Muscle layer of colon (tissue), 2 donors: ENCODE data around the gene GSG1L.

ENCODE experiments used
- H3K27ac ChIP-seq: one replicate; pipeline ENCODE4 v1.7.0; 2013; ENCODE audit warnings: low read depth, mild to moderate bottlenecking, low read length, moderate library complexity
- H3K27me3 ChIP-seq, 2 donors: one replicate each; pipeline ENCODE4 v1.7.0; 2013; ENCODE audit warnings: low read length in 2 of 2, mild to moderate bottlenecking in 2 of 2; ENCODE audit not compliant: insufficient read depth in 2 of 2, control insufficient read depth in 1 of 2
- H3K36me3 ChIP-seq: one replicate; pipeline ENCODE4 v1.7.0; 2013; ENCODE audit warnings: mild to moderate bottlenecking, low read length; ENCODE audit not compliant: insufficient read depth
- H3K4me1 ChIP-seq: one replicate; pipeline ENCODE4 v1.7.0; 2013; ENCODE audit warnings: mild to moderate bottlenecking, low read length; ENCODE audit not compliant: insufficient read depth
- H3K4me3 ChIP-seq, 2 donors: one replicate each; pipeline ENCODE4 v1.7.0; 2013; ENCODE audit warnings: low read length in 2 of 2, low read depth in 1 of 2, mild to moderate bottlenecking in 1 of 2, moderate library complexity in 1 of 2
- H3K9ac ChIP-seq: one replicate; pipeline ENCODE4 v1.7.0; 2013; ENCODE audit warnings: low read length
- H3K9me3 ChIP-seq: one replicate; pipeline ENCODE4 v1.7.0; 2013; ENCODE audit warnings: mild to moderate bottlenecking, low read length
- donor health status: abdominal sarcoma.
- donor health status: Adenocarcinoma of cecum.

GSG1L gene

DNA sequence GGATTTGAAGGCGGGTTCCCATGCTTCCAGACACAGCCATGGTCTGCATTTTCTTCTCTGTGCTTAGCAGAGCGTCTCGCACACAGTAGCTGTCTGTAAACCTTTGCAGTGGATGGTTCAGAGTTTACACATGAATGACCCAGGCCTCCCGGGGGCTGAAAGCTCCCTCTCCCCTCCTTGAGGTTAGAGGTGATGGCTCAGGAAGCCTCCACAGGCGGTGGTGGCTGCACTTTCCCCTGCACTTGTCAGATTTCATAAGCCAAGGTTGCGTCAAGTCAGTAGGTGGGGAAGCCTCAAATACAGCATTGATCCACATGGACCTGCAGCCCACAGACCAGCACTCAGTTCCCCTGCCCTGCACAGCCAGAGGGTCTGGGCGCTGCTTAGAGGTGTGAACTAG, 301.7 kb downstream of the GSG1L start:
- no peaks in the 10 kb centered on the region for H3K9me3 ChIP-seq

DNA sequence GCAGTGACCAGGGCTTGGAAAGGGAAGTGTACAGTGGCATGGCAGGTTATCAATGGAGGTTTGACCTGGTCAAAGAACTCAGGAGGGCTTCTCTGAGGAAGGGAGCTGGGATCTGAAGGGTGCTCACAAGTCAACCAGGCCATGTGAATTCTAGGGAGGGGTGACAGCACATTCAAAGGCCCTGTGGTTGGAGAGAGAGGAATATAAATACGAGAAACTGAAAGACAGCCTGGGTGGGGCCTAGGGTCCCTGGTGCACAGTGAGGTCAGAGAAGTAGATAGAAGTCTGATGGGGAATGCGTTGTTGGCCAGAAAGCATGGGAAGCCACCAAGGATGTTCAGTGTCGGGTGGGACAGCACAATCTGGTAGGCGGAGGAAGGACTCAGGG, 302.7 kb downstream of the GSG1L start:
- no peaks in the 10 kb centered on the region for H3K27me3 ChIP-seq
- peaks cover 26% of the 10 kb centered on the region for H3K36me3 ChIP-seq
- no peak overlapping the region for H3K27ac ChIP-seq
- no peaks in the 10 kb centered on the region for H3K9me3 ChIP-seq
- no peak overlapping the region for H3K4me3 ChIP-seq
- H3K4me1 ChIP-seq, result no peaks in the 10 kb centered on the region
- H3K9ac ChIP-seq, result no peak overlapping the region

More for the DNA sequence above, 301.7 kb downstream of the GSG1L start:
- Histone ChIP-seq H3K4me1 (no peaks in the 10 kb centered on the region), H3K27me3 (no peaks in the 10 kb centered on the region), H3K36me3 (peaks cover 27% of the 10 kb centered on the region), H3K9ac (no peak overlapping the region), H3K4me3 (no peak overlapping the region), H3K27ac (no peak overlapping the region)

DNA sequence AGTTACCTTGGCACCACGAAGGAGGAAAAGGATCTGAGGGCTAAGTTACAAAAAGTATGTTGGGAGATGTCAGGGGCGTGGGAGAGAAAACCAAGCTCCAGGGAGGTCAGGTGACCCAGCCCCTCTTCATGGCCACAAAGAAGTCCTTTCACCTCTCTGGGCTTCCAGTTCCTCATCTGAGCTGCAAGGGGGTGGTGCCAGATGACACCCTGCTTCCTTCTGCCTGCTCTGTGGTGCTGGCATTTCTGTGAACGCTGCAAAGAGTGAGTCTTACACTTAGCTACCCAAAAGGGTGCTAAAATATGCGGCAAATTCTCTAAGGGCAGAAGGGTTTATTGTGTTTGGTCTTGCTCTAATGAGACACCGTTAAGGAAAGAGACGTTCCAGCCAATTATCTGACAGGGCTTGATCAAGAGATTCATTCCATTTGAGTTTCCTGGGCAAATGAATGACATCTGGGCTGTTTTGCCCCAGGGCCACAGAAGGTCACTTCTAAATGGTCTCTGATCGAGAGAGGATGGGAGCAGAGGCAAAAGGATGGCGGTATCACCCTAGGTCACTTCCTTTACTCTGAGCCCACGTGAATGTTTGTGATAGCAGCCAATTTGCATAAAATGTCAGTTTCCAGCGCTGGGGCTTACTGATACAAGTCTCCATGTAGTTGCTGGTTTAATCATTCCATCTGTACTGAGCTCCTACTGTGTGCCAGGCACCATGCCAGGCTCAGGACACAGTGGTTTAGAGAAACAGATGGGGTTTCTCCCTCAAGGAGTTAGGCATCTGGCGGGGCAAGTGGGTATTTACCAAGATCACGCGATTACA, 303.3 kb downstream of the GSG1L start:
- H3K27me3 ChIP-seq, result no peaks in the 10 kb centered on the region
- no peak overlapping the region for H3K4me3 ChIP-seq
- no peak overlapping the region for H3K27ac ChIP-seq
- H3K9ac ChIP-seq, result no peak overlapping the region
- peaks cover 28% of the 10 kb centered on the region for H3K36me3 ChIP-seq
- no peaks in the 10 kb centered on the region for H3K4me1 ChIP-seq
- H3K9me3 ChIP-seq, result no peaks in the 10 kb centered on the region

DNA sequence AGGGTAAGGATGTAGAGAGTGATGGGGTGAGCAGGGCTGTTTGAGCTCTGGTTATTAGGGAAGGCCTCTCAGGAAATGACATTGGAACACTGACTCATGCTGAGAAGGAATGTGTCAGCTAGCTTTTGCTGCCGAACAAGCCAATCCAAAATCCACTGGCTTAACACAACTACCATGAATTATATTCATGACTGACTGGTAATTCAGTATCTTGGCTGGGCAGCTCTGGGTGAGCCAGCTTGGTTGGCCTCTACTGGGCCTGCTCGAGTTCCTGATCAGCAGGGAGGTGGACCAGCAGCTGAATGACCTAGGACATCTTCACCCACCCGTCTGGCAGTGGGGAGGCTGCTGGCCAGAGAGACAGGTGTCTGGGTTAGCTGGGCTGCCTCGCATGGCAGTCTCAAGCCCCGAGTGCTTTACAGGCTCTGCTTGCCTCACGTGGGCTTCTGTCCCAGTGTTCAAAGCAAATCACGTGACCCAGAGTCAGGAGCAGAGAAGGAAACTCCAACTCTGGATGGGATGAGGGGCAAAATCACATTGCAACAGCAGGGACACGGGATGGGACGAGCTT, 304.1 kb downstream of the GSG1L start:
- Histone ChIP-seq H3K9me3 (no peaks in the 10 kb centered on the region), H3K9ac (no peak overlapping the region), H3K4me3 (no peak overlapping the region), H3K36me3 (peaks cover 30% of the 10 kb centered on the region), H3K27ac (no peak overlapping the region), H3K27me3 (no peaks in the 10 kb centered on the region), H3K4me1 (no peaks in the 10 kb centered on the region)

DNA sequence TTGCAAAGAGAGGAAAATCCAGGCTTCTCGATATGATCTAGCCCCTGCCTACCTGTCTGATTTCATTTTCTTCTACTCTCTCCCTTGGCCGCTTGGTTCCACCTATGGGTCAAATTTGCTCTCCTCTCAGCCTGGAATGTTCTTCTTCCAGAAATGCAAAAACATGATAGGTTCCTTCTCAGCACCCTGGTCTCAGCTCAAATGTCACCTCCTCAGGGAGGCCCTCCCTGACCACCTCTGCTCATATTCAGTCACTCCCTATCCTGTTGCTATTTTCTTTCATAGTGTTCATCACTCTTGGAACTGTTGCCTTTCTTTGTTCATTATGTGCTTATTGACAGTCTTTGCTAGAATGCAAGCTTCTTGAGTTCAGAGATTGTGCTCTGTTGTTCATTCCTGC, 305.0 kb downstream of the GSG1L start:
- Histone ChIP-seq H3K27me3 (no peaks in the 10 kb centered on the region), H3K4me1 (no peaks in the 10 kb centered on the region), H3K9me3 (no peaks in the 10 kb centered on the region), H3K36me3 (peaks cover 21% of the 10 kb centered on the region), H3K27ac (no peak overlapping the region), H3K9ac (no peak overlapping the region), H3K4me3 (no peak overlapping the region)

DNA sequence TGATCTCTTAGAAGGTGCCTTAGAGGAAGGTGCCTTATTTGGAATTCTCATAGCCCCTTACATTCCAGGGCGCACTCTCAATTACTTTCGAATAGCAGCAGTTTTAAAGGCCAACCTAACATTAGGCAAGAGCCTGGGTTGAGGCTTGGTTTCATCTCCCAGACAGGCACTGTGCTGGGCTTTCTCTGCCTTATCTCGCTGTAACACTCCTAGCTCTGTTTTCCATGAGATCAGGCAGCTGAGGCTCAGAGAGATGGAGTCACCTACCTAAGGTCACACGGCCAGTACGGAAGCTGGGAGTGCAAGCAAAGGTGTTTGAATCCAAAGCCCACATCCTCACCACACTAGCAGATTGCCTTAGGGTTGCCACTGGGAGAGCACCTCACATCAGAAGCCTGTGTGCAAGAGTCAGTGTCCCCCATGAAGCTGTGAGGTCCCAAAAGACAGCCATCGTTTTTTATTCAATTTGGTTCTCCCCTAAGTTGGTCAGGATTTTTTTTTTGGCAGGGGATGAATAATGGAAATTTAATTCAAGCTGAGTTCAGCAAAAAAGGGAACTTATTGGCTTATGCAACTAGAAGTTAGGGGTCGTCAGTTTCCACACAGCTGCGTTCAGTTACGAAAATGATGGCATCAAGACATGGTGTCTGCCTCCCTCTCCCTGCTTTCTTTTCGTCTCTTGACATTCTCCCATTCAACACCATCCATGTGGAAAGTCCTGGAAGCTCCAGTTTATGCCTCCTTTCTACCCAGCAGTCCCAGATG, 307.1 kb downstream of the GSG1L start:
- Histone ChIP-seq H3K4me3 (no peak overlapping the region), H3K9me3 (no peaks in the 10 kb centered on the region), H3K4me1 (no peaks in the 10 kb centered on the region), H3K27ac (no peak overlapping the region), H3K9ac (no peak overlapping the region), H3K36me3 (peaks cover 19% of the 10 kb centered on the region), H3K27me3 (no peaks in the 10 kb centered on the region)

DNA sequence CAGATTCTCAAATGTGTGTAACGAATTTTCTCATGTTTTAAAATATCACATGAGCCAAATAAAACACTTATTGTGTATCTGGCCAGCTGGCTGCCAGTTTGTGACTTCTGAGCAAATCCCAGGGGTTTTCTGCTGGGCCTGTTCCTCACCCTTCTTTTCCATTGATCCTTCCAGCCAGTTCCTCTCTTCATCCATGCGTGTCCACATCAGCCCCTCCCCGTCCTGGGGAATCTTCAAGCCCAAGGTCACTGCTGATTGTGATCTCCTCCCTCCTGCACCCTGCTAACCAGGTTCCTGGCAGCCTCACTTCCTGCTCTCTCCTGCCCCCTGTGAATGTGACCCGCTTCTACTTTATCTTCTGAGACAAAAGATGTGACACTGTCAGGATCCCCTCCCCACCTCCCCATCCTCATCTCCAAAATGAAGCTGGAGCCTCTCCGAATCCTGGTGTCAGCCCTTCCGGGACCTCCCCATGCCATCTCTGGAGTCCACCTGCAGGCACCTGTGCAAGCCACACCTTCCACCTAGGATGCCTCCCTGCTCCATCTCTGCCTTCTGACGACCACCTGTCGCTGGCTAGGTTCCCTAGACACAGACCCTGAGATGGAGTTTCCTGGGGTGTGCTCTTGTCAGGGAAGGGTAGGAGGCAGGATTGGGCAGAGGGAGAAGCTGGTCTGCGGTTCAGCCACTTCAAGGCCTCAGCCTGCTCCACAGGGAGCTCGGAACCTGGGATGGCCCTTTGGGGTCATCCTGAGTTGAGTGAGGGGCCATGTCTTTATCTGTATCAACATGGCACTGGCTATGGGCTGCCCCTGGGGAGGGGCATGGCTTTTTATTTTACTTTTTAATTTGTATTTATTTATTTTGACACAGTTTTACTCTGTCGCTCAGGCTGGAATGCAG, 308.5 kb downstream of the GSG1L start:
- H3K36me3 ChIP-seq, result peaks cover 19% of the 10 kb centered on the region
- H3K4me3 ChIP-seq, result no peak overlapping the region
- H3K27me3 ChIP-seq, result no peaks in the 10 kb centered on the region
- no peaks in the 10 kb centered on the region for H3K9me3 ChIP-seq
- H3K9ac ChIP-seq, result no peak overlapping the region
- no peak overlapping the region for H3K27ac ChIP-seq
- no peaks in the 10 kb centered on the region for H3K4me1 ChIP-seq

DNA sequence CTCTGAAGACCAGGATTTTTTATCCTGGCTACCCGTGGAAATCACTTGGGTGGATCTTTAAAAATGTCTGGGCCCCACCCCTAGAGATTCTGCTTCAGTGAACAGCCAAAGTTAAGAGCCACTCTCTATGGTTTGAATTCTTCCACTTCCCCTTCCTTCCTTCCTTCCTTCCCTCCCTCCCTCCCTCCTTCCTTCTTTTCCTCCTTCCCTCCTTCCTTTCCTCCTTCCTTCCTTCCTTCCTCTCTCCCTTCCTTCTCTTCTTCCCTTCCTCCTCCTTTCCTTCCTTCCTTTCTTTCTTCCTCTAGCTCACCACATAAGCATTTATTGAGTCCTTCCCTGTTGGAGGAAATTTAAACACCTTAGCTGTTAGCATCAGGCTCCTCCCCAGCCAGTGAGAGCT, 310.0 kb downstream of the GSG1L start:
- Histone ChIP-seq H3K4me1 (peaks cover 6% of the 10 kb centered on the region), H3K4me3 (no peak overlapping the region), H3K9me3 (no peaks in the 10 kb centered on the region), H3K27ac (no peak overlapping the region), H3K9ac (no peak overlapping the region), H3K27me3 (no peaks in the 10 kb centered on the region), H3K36me3 (peaks cover 19% of the 10 kb centered on the region)

DNA sequence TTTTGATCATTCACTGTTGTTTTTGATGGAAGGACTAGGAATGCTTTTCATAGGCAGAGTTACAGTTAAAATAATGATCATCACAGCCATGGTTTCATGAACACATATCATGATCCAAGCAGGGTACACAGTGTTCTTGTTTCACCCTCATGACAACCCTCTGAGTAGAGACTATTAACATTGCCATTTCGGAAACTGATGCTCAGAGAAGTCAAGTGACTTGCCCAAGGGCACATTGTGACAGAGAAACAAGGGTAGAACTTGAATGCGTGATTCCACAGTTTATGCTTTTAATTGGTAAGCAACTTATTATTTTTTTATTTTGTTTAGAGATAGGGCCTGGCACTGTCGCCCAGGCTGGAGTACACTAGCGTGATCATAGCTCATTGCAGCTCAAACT, 311.3 kb downstream of the GSG1L start:
- peaks cover 6% of the 10 kb centered on the region for H3K4me1 ChIP-seq
- H3K27me3 ChIP-seq, result no peaks in the 10 kb centered on the region
- H3K9ac ChIP-seq, result no peak overlapping the region
- no peak overlapping the region for H3K27ac ChIP-seq
- peaks cover 19% of the 10 kb centered on the region for H3K36me3 ChIP-seq
- no peaks in the 10 kb centered on the region for H3K9me3 ChIP-seq
- H3K4me3 ChIP-seq, result no peak overlapping the region

DNA sequence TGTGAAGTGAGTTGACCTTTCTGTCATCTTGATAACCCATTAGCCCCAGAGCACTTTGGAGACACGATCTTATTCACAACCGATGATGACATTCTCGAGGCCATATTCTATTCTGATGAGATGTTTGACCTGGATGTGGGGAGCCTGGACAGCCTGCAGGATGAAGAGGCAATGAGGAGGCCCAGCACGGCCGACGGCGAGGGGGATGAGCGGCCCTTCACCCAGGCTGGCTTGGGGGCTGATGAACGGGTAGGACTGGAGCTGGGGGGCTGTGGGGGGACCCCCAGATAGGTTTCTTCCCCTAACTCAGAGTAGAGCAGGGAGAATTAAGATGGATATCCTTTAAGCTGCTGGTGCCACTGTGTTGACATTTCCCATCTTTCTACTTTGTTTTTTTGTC, 311.8 kb downstream of the GSG1L start:
- Histone ChIP-seq H3K27me3 (no peaks in the 10 kb centered on the region), H3K9me3 (no peaks in the 10 kb centered on the region), H3K36me3 (peaks cover 19% of the 10 kb centered on the region), H3K4me1 (peaks cover 6% of the 10 kb centered on the region), H3K9ac (no peak overlapping the region), H3K27ac (no peak overlapping the region), H3K4me3 (no peak overlapping the region)

DNA sequence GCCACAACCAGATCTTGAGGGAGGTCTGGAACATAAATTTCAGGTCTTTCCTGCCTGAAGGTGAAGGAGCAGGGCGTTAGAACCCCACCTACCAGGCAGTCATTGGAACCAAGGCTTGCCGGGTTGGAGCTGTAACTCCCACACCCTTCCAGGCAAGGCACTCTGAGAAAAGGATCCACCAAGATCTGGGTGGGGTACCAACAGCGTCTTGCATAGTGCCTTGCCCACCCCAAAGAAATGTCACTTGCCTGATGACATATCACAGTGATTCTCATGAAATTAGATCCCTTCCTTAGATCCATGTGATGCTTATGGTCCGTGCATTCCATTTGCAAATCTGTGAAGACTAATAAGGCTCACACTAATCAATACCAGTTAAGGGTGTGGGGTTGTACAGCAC, 312.3 kb downstream of the GSG1L start:
- H3K4me3 ChIP-seq, result no peak overlapping the region
- peaks cover 16% of the 10 kb centered on the region for H3K36me3 ChIP-seq
- H3K27ac ChIP-seq, result no peak overlapping the region
- no peaks in the 10 kb centered on the region for H3K27me3 ChIP-seq
- H3K9me3 ChIP-seq, result no peaks in the 10 kb centered on the region
- no peak overlapping the region for H3K9ac ChIP-seq
- peaks cover 6% of the 10 kb centered on the region for H3K4me1 ChIP-seq
